CD14-positive monocyte (primary cell): ENCODE measurements around the gene FGF14. TPM values are rescaled to one million over a fixed set of nuclear protein-coding genes. Genes with fewer than 3 reads are reported as not detected.
"Not testable (repeated sequence)": the region's sequence is repeated elsewhere in the genome, so short reads cannot be mapped to it uniquely, and the experiment has no call there.

Experiments used
- DNase-seq, 3 donors: peaks; one replicate each; pipeline ENCODE4 v3.0.0-alpha.2; 2011 to 2022
- H2AFZ ChIP-seq: 2 replicates; pipeline ENCODE4 v1.6.0; 2012; ENCODE audit warnings: mild to moderate bottlenecking, low read depth, low read length, inconsistent platforms; ENCODE audit not compliant: insufficient read depth, poor library complexity, severe bottlenecking
- H3K27ac ChIP-seq, 2 donors: 1 replicate in 1 of 2; 2 replicates in 1 of 2; pipeline ENCODE4 v1.5.1; 2012 to 2013; ENCODE audit warnings: low read length in 2 of 2, control low read depth in 1 of 2, inconsistent platforms in 1 of 2, low read depth in 1 of 2, mild to moderate bottlenecking in 1 of 2
- H3K27me3 ChIP-seq, 2 donors: one replicate each; pipeline versions ENCODE4 v1.6.0 to v1.6.1; 2011 to 2013; ENCODE audit warnings: low read length in 2 of 2; ENCODE audit not compliant: control insufficient read depth in 2 of 2, insufficient read depth in 2 of 2
- H3K36me3 ChIP-seq, 2 donors: replicated peaks in 1 of 2; 1 replicate in 1 of 2; 2 replicates in 1 of 2; pipeline versions ENCODE4 v1.5.1 to v1.6.1; 2012 to 2013; ENCODE audit warnings: low read length in 2 of 2, control low read depth in 1 of 2, inconsistent platforms in 1 of 2, mild to moderate bottlenecking in 1 of 2; ENCODE audit not compliant: insufficient read depth in 2 of 2, control insufficient read depth in 1 of 2
- H3K4me1 ChIP-seq, 2 donors: 1 replicate in 1 of 2; 2 replicates in 1 of 2; pipeline versions ENCODE4 v1.5.1 to v1.6.1; 2012 to 2013; ENCODE audit warnings: low read length in 2 of 2, control low read depth in 1 of 2, inconsistent platforms in 1 of 2, mild to moderate bottlenecking in 1 of 2, moderate library complexity in 1 of 2; ENCODE audit not compliant: insufficient read depth in 2 of 2, control insufficient read depth in 1 of 2
- H3K4me2 ChIP-seq: replicated peaks from 2 replicates; pipeline ENCODE3; 2012; ENCODE audit warnings: low read length, moderate library complexity, mild to moderate bottlenecking; ENCODE audit not compliant: poor library complexity, severe bottlenecking; ENCODE audit errors: extremely low read depth
- H3K4me3 ChIP-seq, 3 experiments: fragments of 200-600 bp in 1 of 3; sonication (generic) in 1 of 3; replicated peaks in 1 of 3; 1 replicate in 2 of 3; 2 replicates in 1 of 3; pipeline ENCODE4 v1.5.1; 2011 to 2013; ENCODE audit warnings: low read length in 3 of 3, mild to moderate bottlenecking in 3 of 3, control low read depth in 2 of 3, low read depth in 2 of 3, inconsistent platforms in 1 of 3, moderate library complexity in 1 of 3
- H3K79me2 ChIP-seq: 2 replicates; pipeline ENCODE4 v1.6.0; 2012; ENCODE audit warnings: mild to moderate bottlenecking, control low read depth, inconsistent platforms, low read length, moderate library complexity; ENCODE audit not compliant: insufficient read depth
- H3K9ac ChIP-seq: 2 replicates; pipeline ENCODE4 v1.6.0; 2017; ENCODE audit warnings: low read length, mild to moderate bottlenecking; ENCODE audit not compliant: insufficient read depth, poor library complexity, severe bottlenecking
- H3K9me3 ChIP-seq, 2 donors: replicated peaks in 1 of 2; 1 replicate in 1 of 2; 2 replicates in 1 of 2; pipeline versions ENCODE4 v1.5.1 to v1.6.1; 2012 to 2013; ENCODE audit warnings: low read length in 2 of 2, control low read depth in 1 of 2; ENCODE audit not compliant: control insufficient read depth in 1 of 2, insufficient read depth in 1 of 2
- H4K20me1 ChIP-seq: 2 replicates; pipeline ENCODE4 v1.6.0; 2012; ENCODE audit warnings: mild to moderate bottlenecking, low read length, control low read depth, moderate library complexity; ENCODE audit not compliant: insufficient read depth
- H3K27ac Mint-ChIP-seq, 7 donors: one replicate each; pipeline ENCODE4 v1.8.0; 2020; ENCODE audit warnings: mild to moderate bottlenecking in 7 of 7, mixed read lengths in 7 of 7, moderate library complexity in 6 of 7, inconsistent platforms in 2 of 7
- H3K27me3 Mint-ChIP-seq, 3 donors: one replicate each; pipeline ENCODE4 v1.8.0; 2021 to 2022; ENCODE audit warnings: low read depth in 3 of 3, mild to moderate bottlenecking in 3 of 3, mixed read lengths in 3 of 3, moderate library complexity in 3 of 3, inconsistent platforms in 1 of 3
- H3K36me3 Mint-ChIP-seq, 2 donors: one replicate each; pipeline ENCODE4 v1.8.0; 2020; ENCODE audit warnings: mixed read lengths in 2 of 2, inconsistent platforms in 1 of 2, mild to moderate bottlenecking in 1 of 2
- H3K4me1 Mint-ChIP-seq: one replicate; pipeline ENCODE4 v1.8.0; 2020; ENCODE audit warnings: mild to moderate bottlenecking, mixed read lengths
- H3K4me3 Mint-ChIP-seq, 2 donors: one replicate each; pipeline ENCODE4 v1.8.0; 2020; ENCODE audit warnings: mild to moderate bottlenecking in 2 of 2, mixed read lengths in 2 of 2, moderate library complexity in 1 of 2
- H3K9me3 Mint-ChIP-seq, 7 donors: one replicate each; pipeline ENCODE4 v1.8.0; 2020 to 2022; ENCODE audit warnings: mixed read lengths in 7 of 7, mild to moderate bottlenecking in 6 of 7, moderate library complexity in 6 of 7, inconsistent platforms in 2 of 7
- WGBS: methylation state at CpG from one replicate; pipeline ENCODE4 v1.1.5; 2013; ENCODE audit warnings: missing lambda C conversion rate; ENCODE audit not compliant: insufficient coverage; 5-methylcytosine and 5-hydroxymethylcytosine counted together
- intact Hi-C, 2 donors: fragments of 100-400 bp; cut with micrococcal nuclease; formaldehyde crosslinking; loops; one replicate each; pipeline versions ENCODE4 v1.15.0 to v1.15.1; 2023
- polyA plus RNA-seq, 3 donors: library from polyadenylated mRNA; depleted of rRNA in 1 of 3; unstranded in 2 of 3; stranded (reverse) in 1 of 3; fragments of 300-500 nt in 2 of 3; fragments of >200 nt in 1 of 3; fragmentation: Illumina TruSeq in 2 of 3; gene quantifications; 1 replicate in 2 of 3; 2 replicates in 1 of 3; pipeline ENCODE4 v1.2.3, GENCODE V29; 2012 to 2021
- TF ChIP-seq, protein P1 (sequence below): fragments of 200-600 bp; IDR thresholded peaks from one replicate; pipeline ENCODE4 v1.8.0; 2022; ENCODE audit warnings: antibody characterized with exemption, mild to moderate bottlenecking

Gene FGF14
- polyA plus RNA-seq, 3 donors, result not detected

DNA sequence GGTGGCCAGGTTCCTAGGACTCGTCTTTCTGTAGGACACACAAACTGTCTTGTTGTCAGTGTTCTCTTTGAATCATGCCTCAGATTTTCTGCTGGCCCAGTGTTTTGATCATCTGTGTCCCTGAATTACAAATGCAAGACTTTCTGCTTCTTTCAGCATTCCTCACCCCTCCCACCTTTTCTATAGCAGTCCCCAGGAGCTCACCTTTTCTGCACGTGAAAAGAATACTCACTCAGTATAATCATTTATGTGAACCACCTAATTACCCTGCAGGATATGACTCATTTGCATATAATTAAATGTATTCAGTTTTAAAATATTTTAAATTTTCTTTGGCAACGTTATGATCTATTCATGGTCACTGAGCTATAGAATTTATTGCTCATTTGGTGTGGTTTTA is 560.1 kb downstream of the FGF14 start:
- H3K27ac ChIP-seq, result no peak overlapping the region
- DNase-seq, result no peak
- H3K9me3 Mint-ChIP-seq, result no peaks in the 10 kb centered on the region
- intact Hi-C loops, result no loop called here
- 64% methylated on average over 1 of the region's 3 CpGs for WGBS
- H2AFZ ChIP-seq, result no peak overlapping the region
- H3K27ac Mint-ChIP-seq, result no peak overlapping the region
- no peaks in the 10 kb centered on the region for H3K27me3 Mint-ChIP-seq
- TF ChIP-seq, protein P1, sequence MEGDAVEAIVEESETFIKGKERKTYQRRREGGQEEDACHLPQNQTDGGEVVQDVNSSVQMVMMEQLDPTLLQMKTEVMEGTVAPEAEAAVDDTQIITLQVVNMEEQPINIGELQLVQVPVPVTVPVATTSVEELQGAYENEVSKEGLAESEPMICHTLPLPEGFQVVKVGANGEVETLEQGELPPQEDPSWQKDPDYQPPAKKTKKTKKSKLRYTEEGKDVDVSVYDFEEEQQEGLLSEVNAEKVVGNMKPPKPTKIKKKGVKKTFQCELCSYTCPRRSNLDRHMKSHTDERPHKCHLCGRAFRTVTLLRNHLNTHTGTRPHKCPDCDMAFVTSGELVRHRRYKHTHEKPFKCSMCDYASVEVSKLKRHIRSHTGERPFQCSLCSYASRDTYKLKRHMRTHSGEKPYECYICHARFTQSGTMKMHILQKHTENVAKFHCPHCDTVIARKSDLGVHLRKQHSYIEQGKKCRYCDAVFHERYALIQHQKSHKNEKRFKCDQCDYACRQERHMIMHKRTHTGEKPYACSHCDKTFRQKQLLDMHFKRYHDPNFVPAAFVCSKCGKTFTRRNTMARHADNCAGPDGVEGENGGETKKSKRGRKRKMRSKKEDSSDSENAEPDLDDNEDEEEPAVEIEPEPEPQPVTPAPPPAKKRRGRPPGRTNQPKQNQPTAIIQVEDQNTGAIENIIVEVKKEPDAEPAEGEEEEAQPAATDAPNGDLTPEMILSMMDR, result no peak
- H3K79me2 ChIP-seq, result no peaks in the 10 kb centered on the region
- H3K4me3 Mint-ChIP-seq, result no peak overlapping the region
- H4K20me1 ChIP-seq, result no peaks in the 10 kb centered on the region
- no peaks in the 10 kb centered on the region for H3K4me1 Mint-ChIP-seq
- no peaks in the 10 kb centered on the region for H3K36me3 Mint-ChIP-seq
- no peaks in the 10 kb centered on the region for H3K36me3 ChIP-seq
- H3K4me1 ChIP-seq, result no peaks in the 10 kb centered on the region
- no peak overlapping the region for H3K9ac ChIP-seq
- no peak overlapping the region for H3K4me2 ChIP-seq
- H3K27me3 ChIP-seq, result no peaks in the 10 kb centered on the region
- no peaks in the 10 kb centered on the region for H3K9me3 ChIP-seq
- H3K4me3 ChIP-seq, result no peak overlapping the region

DNA sequence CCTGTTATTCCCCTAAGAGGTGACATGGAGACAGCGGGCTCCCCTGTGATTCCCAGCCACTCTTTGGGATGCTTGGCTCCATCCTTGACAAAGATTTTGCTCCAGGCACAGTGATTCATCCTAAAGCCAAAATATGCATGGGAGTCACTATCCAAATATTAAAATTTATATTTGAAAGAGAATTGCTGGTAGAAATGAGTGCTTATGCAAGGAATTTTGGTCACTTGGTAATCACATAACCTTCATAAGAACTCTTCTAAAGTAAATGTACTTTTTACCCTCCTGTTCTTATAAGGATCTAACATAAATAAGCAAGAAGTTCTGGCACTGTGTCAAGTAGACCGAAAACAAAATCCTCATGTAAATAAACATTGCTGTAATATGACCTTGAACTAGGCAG is 563.5 kb downstream of the FGF14 start:
- H3K9me3 Mint-ChIP-seq, result no peaks in the 10 kb centered on the region
- WGBS, result 100% methylated on average over 1 of the region's 2 CpGs
- Histone ChIP-seq H3K4me1 (no peaks in the 10 kb centered on the region), H3K79me2 (no peaks in the 10 kb centered on the region), H3K4me3 (no peak overlapping the region), H3K27me3 (no peaks in the 10 kb centered on the region), H2AFZ (no peak overlapping the region), H3K9me3 (no peaks in the 10 kb centered on the region), H3K9ac (no peak overlapping the region), H3K36me3 (no peaks in the 10 kb centered on the region), H3K27ac (no peak overlapping the region), H3K4me2 (no peak overlapping the region), H4K20me1 (no peaks in the 10 kb centered on the region)
- TF ChIP-seq, protein P1, result no peak
- DNase-seq, result no peak
- no peaks in the 10 kb centered on the region for H3K36me3 Mint-ChIP-seq
- intact Hi-C loops, result no loop called here
- H3K4me1 Mint-ChIP-seq, result no peaks in the 10 kb centered on the region
- no peak overlapping the region for H3K4me3 Mint-ChIP-seq
- no peak overlapping the region for H3K27ac Mint-ChIP-seq
- no peaks in the 10 kb centered on the region for H3K27me3 Mint-ChIP-seq

DNA sequence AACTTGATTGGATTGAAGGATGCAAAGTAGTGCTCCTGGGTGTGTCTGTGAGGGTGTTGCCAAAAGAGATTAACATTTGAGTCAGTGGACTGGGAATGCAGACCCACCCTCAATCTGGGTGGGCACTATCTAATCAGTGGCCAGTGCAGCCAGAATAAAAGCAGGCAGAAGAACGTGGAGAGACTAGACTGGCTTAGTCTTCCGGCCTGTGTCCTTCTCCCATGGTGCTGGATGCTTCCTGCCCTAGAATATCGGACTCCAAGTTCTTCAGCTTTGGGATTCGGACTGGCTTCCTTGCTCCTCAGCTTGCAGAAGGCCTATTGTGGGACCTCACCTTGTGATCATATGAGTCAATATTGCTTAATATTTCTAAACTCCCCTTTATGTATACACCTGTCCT is 564.1 kb downstream of the FGF14 start:
- H3K9me3 Mint-ChIP-seq, H3K27ac Mint-ChIP-seq, H3K27me3 Mint-ChIP-seq, H3K36me3 Mint-ChIP-seq, H3K4me3 ChIP-seq, H3K79me2 ChIP-seq, H3K9me3 ChIP-seq, H3K27ac ChIP-seq, DNase-seq, H3K4me2 ChIP-seq, H3K27me3 ChIP-seq, H3K9ac ChIP-seq, H2AFZ ChIP-seq, H3K36me3 ChIP-seq, H4K20me1 ChIP-seq, intact Hi-C loops, H3K4me3 Mint-ChIP-seq, H3K4me1 Mint-ChIP-seq, H3K4me1 ChIP-seq: not testable (repeated sequence)
- WGBS, result 77% methylated on average over 2 of the region's 4 CpGs
